BE2C (cell line): ENCODE data around the gene HS6ST1.

Experiments
- DNase-seq: peaks from one replicate; pipeline ENCODE4 v3.0.0-alpha.2; 2020
- H3K27me3 ChIP-seq: fragments of 250-450 bp; sonication (Bioruptor Pico); 2 replicates; pipeline ENCODE4 v1.5.1; 2020; ENCODE audit warnings: mild to moderate bottlenecking
- H3K36me3 ChIP-seq: fragments of 250-450 bp; sonication (Bioruptor Pico); 2 replicates; pipeline ENCODE4 v1.5.1; 2020; ENCODE audit warnings: mild to moderate bottlenecking
- H3K4me1 ChIP-seq: fragments of 250-450 bp; sonication (Bioruptor Pico); 2 replicates; pipeline ENCODE4 v1.5.1; 2020
- H3K4me3 ChIP-seq: 2 replicates; pipeline ENCODE4 v1.5.1; 2011; ENCODE audit warnings: low read depth, low read length
- H3K9me3 ChIP-seq: fragments of 250-450 bp; sonication (Bioruptor Pico); 2 replicates; pipeline ENCODE4 v1.5.1; 2020
- TF ChIP-seq, protein P1 (sequence below): IDR thresholded peaks from 2 replicates; pipeline ENCODE4 v1.5.1; 2012; ENCODE audit warnings: mild to moderate bottlenecking, low read depth, low read length

Gene HS6ST1

DNA sequence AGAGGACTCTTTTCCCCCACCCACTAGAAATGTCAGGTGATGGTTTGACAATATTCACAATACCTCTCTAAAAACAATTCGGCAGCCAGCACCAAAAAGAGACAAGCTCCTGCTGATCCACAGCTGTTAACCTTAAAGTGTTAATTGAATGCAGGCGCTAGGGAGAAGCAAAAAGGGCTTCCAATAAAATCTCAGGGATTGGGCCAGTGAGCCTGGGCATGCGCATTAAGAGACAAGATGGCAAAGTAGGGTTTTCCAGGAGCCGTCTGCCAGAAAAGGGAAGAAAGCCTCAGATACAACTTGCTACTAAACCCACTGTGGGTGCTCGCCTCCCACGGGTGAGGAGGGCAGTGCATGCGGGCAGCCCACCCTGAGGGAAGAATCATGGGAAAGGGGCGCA is 98.8 kb downstream of the HS6ST1 start:
- Histone ChIP-seq H3K4me1 (no peaks in the 10 kb centered on the region), H3K36me3 (no peaks in the 10 kb centered on the region), H3K27me3 (no peaks in the 10 kb centered on the region), H3K4me3 (no peak overlapping the region), H3K9me3 (no peaks in the 10 kb centered on the region)
- TF ChIP-seq, protein P1, sequence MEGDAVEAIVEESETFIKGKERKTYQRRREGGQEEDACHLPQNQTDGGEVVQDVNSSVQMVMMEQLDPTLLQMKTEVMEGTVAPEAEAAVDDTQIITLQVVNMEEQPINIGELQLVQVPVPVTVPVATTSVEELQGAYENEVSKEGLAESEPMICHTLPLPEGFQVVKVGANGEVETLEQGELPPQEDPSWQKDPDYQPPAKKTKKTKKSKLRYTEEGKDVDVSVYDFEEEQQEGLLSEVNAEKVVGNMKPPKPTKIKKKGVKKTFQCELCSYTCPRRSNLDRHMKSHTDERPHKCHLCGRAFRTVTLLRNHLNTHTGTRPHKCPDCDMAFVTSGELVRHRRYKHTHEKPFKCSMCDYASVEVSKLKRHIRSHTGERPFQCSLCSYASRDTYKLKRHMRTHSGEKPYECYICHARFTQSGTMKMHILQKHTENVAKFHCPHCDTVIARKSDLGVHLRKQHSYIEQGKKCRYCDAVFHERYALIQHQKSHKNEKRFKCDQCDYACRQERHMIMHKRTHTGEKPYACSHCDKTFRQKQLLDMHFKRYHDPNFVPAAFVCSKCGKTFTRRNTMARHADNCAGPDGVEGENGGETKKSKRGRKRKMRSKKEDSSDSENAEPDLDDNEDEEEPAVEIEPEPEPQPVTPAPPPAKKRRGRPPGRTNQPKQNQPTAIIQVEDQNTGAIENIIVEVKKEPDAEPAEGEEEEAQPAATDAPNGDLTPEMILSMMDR, result no peak
- DNase-seq, result no peak

DNA sequence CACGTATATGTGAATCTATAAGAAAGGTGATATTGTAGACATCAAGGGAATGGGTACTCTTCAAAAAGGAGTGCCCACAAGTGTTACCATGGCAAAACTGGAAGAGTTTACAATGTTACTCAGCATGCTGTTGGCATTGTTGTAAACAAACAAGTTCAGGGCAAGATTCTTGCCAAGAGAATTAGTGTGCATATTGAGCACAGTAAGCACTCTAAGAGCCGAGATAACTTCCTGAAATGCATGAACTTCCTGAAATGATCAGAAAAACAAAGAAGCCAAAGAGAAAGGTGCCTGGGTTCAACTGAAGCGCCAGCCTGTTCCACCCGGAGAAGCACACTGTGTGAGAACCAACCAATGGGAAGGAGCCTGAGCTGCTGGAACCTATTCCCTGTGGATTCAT is 101.0 kb downstream of the HS6ST1 start:
- DNase-seq, result no peak
- no peak overlapping the region for H3K4me3 ChIP-seq
- no peaks in the 10 kb centered on the region for H3K27me3 ChIP-seq

DNA sequence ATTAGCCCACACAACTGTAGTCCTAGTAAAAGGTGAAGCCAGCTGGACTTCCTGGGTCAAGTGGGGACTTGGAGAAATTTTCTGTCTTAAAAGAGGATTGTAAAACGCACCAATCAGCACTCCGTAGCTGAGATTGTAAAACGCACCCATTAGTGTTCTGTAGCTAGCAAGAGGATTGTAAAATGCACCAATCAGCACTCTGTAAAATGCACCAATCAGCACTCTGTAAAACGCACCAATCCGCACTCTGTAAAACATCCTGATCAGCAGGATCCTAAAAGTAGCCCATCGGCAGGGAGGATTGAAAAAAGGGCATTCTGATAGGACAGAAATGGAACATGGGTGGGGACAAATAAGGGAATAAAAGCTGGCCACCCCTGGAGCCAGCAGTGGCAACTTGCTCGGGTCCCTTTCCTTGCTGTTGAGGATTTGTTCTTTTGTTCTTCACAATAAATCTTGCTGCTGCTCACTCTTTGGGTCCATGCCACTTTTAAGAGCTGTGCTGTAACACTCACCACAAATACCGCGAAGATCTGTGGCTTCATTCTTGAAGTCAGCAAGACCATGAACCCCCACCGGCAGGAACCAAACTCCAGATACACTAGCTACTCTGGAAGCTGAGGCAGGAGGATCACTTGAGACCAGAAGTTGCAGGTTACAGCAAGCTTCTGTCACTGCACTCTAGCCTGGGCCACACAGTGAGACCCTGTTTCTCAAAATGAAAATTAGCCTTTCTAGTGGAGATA is 102.6 kb downstream of the HS6ST1 start:
- TF ChIP-seq, protein P1, result no peak
- Histone ChIP-seq H3K36me3 (no peaks in the 10 kb centered on the region), H3K4me3 (no peak overlapping the region), H3K9me3 (no peaks in the 10 kb centered on the region), H3K4me1 (no peaks in the 10 kb centered on the region), H3K27me3 (no peaks in the 10 kb centered on the region)
- DNase-seq, result no peak

More for the DNA sequence above, 101.0 kb downstream of the HS6ST1 start:
- no peaks in the 10 kb centered on the region for H3K4me1 ChIP-seq
- TF ChIP-seq, protein P1, result no peak
- H3K9me3 ChIP-seq, result no peaks in the 10 kb centered on the region
- no peaks in the 10 kb centered on the region for H3K36me3 ChIP-seq
